ENCODE data around the gene OXSM.

Gene OXSM

DNA sequence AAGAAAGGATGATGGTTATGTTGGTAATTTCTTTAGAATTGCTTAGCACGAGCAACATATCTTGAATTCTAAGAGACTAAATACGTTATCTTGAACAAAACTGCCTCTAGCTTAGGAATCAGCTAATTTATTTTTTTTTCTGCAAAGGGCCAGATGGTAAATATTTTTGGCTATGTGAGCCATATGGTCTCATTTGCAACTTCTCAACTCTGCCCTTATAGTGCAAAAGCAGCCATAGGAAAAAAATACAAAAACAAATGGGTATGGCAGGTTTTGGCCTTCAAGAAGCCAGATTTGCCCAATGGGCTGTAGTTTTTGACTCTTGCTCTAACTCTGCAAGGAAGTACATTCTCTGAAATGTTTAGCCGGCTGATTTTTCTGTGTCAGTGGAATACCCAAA is 11.9 kb downstream of the OXSM start:
- TF ChIP-seq, protein P1, sequence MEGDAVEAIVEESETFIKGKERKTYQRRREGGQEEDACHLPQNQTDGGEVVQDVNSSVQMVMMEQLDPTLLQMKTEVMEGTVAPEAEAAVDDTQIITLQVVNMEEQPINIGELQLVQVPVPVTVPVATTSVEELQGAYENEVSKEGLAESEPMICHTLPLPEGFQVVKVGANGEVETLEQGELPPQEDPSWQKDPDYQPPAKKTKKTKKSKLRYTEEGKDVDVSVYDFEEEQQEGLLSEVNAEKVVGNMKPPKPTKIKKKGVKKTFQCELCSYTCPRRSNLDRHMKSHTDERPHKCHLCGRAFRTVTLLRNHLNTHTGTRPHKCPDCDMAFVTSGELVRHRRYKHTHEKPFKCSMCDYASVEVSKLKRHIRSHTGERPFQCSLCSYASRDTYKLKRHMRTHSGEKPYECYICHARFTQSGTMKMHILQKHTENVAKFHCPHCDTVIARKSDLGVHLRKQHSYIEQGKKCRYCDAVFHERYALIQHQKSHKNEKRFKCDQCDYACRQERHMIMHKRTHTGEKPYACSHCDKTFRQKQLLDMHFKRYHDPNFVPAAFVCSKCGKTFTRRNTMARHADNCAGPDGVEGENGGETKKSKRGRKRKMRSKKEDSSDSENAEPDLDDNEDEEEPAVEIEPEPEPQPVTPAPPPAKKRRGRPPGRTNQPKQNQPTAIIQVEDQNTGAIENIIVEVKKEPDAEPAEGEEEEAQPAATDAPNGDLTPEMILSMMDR (conservative IDR thresholded peaks at IDR 0.05; ENCODE audit: low read depth, low read length) = no peak
- H3K4me3 ChIP-seq (ENCODE audit: low read length) = no peak overlapping the region
- no peak for DNase-seq (ENCODE audit: low read depth)

DNA sequence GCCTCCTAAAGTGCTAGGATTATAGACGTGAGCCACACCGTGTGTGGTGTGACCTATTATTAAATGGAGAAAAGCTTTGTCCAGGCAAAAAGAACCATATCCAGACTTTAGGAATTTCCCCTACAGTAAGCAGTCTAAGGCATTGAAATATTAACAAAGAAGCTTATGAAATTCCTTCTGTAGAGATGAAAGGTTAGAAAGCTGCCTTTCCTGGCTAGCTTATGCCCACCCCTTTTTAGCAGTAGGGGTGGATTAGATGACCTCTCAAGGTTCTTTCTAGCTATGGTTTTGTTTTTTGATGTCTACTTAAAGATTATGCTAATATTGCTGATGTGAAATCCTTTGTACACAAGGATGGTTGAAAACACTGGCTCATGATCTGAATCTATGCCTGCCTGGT is 13.9 kb downstream of the OXSM start:
- H3K4me3 ChIP-seq (ENCODE audit: low read length) = no peak overlapping the region
- TF ChIP-seq, protein P1 (conservative IDR thresholded peaks at IDR 0.05; ENCODE audit: low read depth, low read length) = no peak
- DNase-seq (ENCODE audit: low read depth) = peak; percentile 51

DNA sequence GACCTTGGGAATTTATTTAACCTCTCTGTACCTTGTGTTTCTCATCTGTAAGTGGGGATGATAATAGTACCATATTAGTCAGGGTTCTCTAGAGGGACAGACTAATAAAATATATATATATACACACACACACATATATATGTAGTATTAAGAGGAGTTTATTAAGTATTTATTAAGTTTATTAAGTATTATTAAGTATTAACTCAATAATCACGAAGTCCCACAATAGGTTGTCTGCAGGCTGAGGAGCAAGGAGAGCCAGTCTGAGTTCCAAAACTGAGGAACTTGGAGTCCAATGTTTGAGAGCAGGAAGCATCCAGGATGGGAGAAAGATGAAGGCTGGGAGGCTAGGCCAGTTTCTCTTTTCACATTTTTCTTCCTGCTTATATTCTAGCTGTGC is 14.8 kb downstream of the OXSM start:
- H3K4me3 ChIP-seq (ENCODE audit: low read length) = no peak overlapping the region
- no peak for DNase-seq (ENCODE audit: low read depth)
- TF ChIP-seq, protein P1 (conservative IDR thresholded peaks at IDR 0.05; ENCODE audit: low read depth, low read length) = no peak

DNA sequence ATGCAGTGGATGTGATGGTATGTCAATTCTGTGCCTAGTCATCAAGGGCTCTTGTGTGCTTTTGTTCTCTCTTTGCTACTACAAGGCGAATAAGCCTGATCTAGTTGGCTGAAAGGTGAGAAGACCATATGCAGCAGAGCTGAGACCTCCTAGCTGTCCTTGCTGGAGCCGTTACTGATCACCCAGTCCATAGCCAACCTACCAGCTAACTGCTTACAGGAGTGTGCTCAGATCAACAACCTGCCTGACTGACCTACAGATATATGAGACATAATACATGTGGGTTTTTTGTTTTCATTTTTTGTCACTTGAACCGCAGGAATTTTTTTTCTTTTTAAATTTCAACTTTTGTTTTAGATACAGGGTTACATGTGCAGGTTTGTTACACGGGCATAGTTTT is 22.8 kb downstream of the OXSM start:
- TF ChIP-seq, protein P1 (conservative IDR thresholded peaks at IDR 0.05; ENCODE audit: low read depth, low read length) = no peak
- no peak overlapping the region for H3K4me3 ChIP-seq (ENCODE audit: low read length)
- DNase-seq (ENCODE audit: low read depth) = no peak

DNA sequence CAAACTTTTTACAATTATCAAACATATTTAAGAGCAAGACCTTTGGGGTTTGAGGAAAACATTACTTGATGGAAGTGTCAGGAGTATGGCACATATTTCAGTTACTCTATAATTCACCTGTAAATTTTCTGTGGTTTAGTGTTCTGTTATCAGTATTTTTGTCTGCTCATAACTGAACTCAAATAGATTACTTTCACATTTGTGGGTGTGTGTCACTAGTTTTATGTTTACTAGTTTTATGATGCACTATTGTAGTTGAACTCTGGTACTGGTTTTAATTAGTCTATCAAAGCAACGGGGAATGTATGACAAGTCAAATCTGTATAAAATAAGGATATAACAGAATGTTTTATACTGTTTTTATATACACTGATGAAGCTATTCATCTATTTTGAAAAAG is 27.2 kb downstream of the OXSM start:
- no peak overlapping the region for H3K4me3 ChIP-seq (ENCODE audit: low read length)
- no peak for DNase-seq (ENCODE audit: low read depth)
- TF ChIP-seq, protein P1 (conservative IDR thresholded peaks at IDR 0.05; ENCODE audit: low read depth, low read length) = no peak

DNA sequence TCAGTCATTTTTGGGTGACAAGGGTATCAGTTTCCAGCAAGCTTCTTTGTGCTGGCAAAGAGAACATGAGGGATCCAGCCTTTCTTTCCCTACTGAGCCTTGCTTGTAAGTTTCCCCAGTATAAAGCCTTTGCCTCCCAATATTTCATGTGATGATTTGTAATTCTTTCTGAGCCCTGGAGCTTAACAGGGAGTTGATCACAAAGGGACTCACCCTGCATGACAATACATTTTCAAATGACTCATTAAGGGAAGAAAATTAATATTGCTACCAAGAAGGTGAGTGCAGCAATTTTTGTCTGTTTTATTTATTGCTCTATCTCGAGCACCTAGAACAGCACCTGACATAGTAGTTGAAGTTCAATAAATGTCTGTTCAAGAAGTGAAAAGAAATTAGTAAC is 27.7 kb downstream of the OXSM start:
- TF ChIP-seq, protein P1 (conservative IDR thresholded peaks at IDR 0.05; ENCODE audit: low read depth, low read length) = no peak
- DNase-seq (ENCODE audit: low read depth) = no peak
- no peak overlapping the region for H3K4me3 ChIP-seq (ENCODE audit: low read length)

DNA sequence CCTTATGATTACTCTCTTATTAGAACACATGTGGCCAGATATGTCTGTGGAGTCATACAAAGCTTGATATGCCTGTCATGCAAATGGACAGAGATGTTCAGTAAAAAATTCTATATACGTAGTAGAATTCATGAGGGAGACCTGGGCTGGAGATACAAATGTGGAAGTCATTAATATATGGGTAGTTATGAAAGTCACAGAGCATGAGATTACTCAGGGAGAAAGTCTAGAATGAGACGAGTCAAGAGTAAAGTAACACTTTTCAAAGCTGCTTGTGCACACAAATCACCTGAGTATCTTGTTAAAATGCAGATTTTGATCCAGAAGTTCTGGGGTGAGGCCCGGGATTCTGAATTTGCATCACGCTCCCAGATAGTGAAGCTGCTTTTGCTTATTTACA is 28.4 kb downstream of the OXSM start:
- no peak overlapping the region for H3K4me3 ChIP-seq (ENCODE audit: low read length)

More for the DNA sequence above, 28.4 kb downstream of the OXSM start:
- TF ChIP-seq, protein P1 (conservative IDR thresholded peaks at IDR 0.05; ENCODE audit: low read depth, low read length) = no peak
- no peak for DNase-seq (ENCODE audit: low read depth)

Measured in retinal pigment epithelial cell (primary cell).